ENCODE data around the gene PGLYRP2.

PGLYRP2 gene

GRCh38 chr19:15439078-15439799 is 40.1 kb downstream of the PGLYRP2 start:
- DNase-seq (ENCODE audit: low read depth, low spot score) = no peak

- no peak for DNase-seq (ENCODE audit: low read depth, low spot score)
Observed at GRCh38 chr19:15438577-15438976, 40.7 kb downstream of the PGLYRP2 start.

GRCh38 chr19:15438124-15438496 is 41.2 kb downstream of the PGLYRP2 start:
- DNase-seq (ENCODE audit: low read depth, low spot score) = no peak

- no peak for DNase-seq (ENCODE audit: low read depth, low spot score)
Observed at GRCh38 chr19:15437355-15438123, 41.8 kb downstream of the PGLYRP2 start.

DNA sequence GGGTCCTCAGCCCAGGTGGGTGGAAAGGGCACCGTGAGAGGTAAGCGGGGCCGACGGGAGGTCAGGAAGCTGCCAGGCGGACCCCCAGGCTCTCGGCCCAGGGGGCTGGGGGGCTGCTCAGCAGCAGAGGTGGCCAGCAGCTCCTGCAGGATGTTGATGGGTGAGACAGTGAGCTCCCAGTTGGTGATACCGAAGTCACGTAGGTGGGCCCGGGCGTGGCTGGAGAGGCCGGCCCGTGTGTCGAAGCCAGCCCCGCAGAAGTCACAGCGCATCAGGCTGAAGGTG is 42.5 kb downstream of the PGLYRP2 start:
- DNase-seq (ENCODE audit: low read depth, low spot score) = no peak

DNA sequence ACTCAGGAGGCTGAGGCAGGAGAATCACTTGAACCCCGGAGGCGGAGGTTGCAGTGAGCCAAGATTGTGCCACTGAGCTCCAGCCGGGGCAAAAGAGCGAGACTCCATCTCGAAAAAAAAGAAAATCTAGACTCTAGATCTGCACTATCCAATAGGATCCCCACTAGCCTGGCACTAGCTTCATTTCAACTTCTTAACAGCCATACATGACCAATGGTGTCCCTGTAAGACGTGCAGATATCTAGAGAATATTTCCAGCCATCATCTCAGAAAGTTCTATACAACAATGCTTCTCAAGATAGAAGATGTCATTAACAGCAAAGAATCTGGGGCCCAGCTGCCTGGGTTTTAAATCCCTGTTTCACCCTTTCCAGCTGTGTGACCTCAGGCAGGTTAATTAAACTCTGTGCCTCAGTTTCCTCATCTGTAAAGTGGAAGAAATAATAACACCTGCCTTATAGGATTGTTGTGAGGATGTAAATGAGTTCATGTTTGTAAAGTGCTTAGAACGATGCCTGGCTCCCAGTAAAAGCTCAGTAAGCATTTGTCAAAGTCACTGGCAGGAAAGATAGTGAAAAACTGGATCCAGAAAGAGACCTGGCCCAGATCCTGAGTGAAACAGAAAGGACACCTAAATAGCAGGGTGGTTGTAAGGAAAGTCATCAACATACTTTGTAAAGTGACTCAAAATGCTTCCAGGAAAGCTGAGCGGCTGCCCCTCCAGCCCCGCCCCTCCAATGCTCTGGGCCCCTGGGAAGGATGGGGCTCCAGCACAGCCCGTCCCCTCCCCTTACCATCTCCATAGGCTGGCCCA is 43.1 kb downstream of the PGLYRP2 start:
- no peak for DNase-seq (ENCODE audit: low read depth, low spot score)

- no peak for DNase-seq (ENCODE audit: low read depth, low spot score)
Observed at GRCh38 chr19:15433519-15434069, 45.7 kb downstream of the PGLYRP2 start.

GRCh38 chr19:15432629-15433518 is 46.4 kb downstream of the PGLYRP2 start:
- DNase-seq (ENCODE audit: low read depth, low spot score) = peak; percentile 98

GRCh38 chr19:15432018-15432494 is 47.2 kb downstream of the PGLYRP2 start:
- peak; percentile 30 for DNase-seq (ENCODE audit: low read depth, low spot score)

- no peak for DNase-seq (ENCODE audit: low read depth, low spot score)
Observed at GRCh38 chr19:15431396-15432017, 47.8 kb downstream of the PGLYRP2 start.

DNA sequence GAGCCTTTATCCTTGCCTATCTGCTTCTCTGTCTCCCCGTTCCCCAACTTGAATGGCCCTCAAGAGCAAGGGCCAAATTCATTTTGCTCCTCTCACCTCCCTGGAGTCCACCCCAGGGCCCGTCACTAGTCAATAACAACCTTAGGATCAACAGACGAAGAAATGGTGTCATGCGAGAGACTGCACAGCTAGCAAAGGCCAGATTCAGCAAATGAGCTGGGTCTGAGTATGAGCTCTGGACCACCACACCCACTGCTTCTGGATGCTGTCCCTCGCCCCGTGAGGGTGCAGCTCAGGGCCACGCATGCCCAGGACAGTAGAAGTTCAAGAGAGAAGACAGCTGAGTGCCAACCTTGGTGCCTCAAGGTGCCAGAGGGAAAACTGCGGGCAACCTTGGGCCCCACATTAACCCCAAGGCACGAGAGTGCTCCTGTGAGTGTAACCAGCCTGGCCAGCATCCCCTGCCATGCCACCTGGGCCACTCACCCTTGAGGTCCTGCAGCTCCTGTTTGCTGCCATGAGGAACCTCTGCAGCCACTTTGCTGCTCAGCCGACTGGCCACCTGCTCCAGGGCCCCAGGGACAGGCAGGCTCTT is 48.7 kb downstream of the PGLYRP2 start:
- no peak for DNase-seq (ENCODE audit: low read depth, low spot score)

DNA sequence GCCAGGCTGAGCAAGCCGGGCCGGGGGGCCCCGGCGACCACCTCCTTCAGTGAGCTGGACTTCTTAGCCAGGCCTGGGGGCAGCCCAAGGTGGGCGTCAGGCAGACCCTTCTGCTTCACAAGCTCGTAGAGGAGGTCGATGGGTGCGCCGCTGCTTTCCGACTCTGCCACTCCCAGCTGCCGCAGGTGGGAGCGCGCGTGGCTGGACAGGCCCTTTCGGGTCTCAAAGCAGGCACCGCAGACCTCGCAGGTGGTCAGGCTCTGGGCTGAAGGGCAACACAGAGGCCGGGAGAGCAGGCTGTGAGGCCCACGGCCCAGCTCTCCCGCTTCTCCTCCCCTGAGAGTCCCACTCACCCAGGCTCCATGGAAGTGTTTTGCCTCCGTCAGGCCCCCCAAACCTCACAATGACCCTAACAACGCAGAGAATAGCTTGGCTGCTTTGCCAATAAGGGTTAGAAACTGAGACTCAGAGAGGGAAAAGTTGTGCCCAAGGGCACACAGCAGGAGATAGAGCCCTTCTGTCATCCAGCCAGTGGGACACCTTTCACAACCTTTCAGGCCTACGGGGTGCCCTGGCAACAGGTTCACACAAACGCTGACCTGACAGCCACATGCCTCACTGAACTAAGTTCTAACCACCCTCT is 49.4 kb downstream of the PGLYRP2 start:
- no peak for DNase-seq (ENCODE audit: low read depth, low spot score)

DNA sequence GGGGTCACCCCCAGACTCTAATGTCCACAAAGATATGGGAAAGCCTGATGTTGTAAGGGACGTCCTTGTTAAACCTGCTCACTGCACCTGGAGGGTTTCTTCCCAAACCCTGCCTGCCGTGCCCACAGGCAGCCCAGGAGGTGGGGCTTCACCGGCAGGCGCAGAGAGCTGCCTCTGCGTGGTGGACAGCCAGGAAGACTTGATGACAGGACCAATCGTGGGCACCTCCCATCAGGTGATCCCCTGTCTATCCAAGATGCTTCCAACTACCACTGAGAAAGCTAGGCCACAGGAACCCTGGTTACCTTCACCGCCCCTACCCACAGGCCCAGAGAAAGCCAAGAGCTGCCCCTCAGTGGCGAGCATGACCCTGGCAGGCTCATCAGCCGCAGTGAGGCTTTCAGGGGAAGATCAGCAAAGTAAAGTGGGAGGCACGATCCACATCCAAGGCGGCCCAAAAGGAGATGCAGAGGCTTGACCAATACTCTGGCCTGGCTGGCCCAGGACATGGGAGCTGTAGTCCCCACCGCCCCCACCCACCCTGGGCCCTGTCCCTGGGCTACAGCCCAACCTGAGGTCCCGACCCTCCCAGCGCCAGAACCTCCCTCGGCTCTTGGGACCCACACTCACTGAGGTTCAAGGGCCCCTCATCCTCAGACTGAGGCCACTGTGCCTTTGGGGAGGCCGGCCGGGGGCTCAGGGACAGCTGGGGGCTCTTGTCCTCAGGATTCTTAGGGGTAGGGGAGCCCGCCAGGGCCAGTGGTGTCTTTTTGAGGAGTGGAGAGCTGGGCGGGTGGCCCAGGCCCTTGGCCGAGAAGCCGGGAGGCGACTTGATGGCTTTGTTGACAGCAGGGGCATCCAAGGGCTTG is 50.1 kb downstream of the PGLYRP2 start:
- DNase-seq (ENCODE audit: low read depth, low spot score) = no peak

GRCh38 chr19:15427991-15428471 is 51.3 kb downstream of the PGLYRP2 start:
- DNase-seq (ENCODE audit: low read depth, low spot score) = no peak

GRCh38 chr19:15427350-15427700 is 52.0 kb downstream of the PGLYRP2 start:
- no peak for DNase-seq (ENCODE audit: low read depth, low spot score)

GRCh38 chr19:15426485-15427349 is 52.6 kb downstream of the PGLYRP2 start:
- no peak for DNase-seq (ENCODE audit: low read depth, low spot score)

- no peak for DNase-seq (ENCODE audit: low read depth, low spot score)
Observed at GRCh38 chr19:15425321-15425950, 53.9 kb downstream of the PGLYRP2 start.

All from astrocyte of the hippocampus (primary cell).